HepG2 (cell line): ENCODE results near the gene HES1. TPM values are rescaled to one million over a fixed set of nuclear protein-coding genes. Genes with fewer than 3 reads are reported as not detected.

Experiments
- HIVEP1 ChIP-seq: sonication (generic); formaldehyde crosslinking; IDR thresholded peaks from 2 replicates; pipeline ENCODE4 v1.4.0; 2020; ENCODE audit warnings: mild to moderate bottlenecking, missing genetic modification reagents
- HNF1B ChIP-seq: sonication (generic); formaldehyde crosslinking; IDR thresholded peaks from 2 replicates; pipeline ENCODE4 v1.5.1; 2020; ENCODE audit warnings: mild to moderate bottlenecking, moderate library complexity, missing genetic modification reagents
- HOXA7 ChIP-seq: sonication (generic); formaldehyde crosslinking; IDR thresholded peaks from 2 replicates; pipeline ENCODE4 v1.8.1; 2022; ENCODE audit warnings: mild to moderate bottlenecking, missing genetic modification reagents, moderate library complexity
- HOXA9 ChIP-seq: sonication (generic); formaldehyde crosslinking; IDR thresholded peaks from 2 replicates; pipeline ENCODE4 v1.8.1; 2022; ENCODE audit warnings: missing genetic modification reagents, mild to moderate bottlenecking, moderate library complexity, borderline replicate concordance
- MXI1 ChIP-seq: IDR thresholded peaks from 3 replicates; pipeline ENCODE4 v1.6.1; 2012; ENCODE audit warnings: low read depth, low read length, inconsistent platforms, borderline replicate concordance
- NFKB2 ChIP-seq: sonication (generic); formaldehyde crosslinking; IDR thresholded peaks from 2 replicates; pipeline ENCODE4 v1.4.0; 2020; ENCODE audit warnings: missing genetic modification reagents, borderline replicate concordance
- NKX3-1 ChIP-seq: sonication (generic); formaldehyde crosslinking; IDR thresholded peaks from 2 replicates; pipeline ENCODE4 v1.5.0; 2020; ENCODE audit warnings: missing genetic modification reagents
- RXRA ChIP-seq: sonication (generic); formaldehyde crosslinking; IDR thresholded peaks from 2 replicates; pipeline ENCODE4 v1.5.1; 2020; ENCODE audit warnings: missing genetic modification reagents
- U2AF2 ChIP-seq: fragments of 200-400 bp; formaldehyde crosslinking; IDR thresholded peaks from 2 replicates; pipeline ENCODE4 v1.6.1; 2017; ENCODE audit warnings: low read depth, mild to moderate bottlenecking, low read length
- ZEB1 ChIP-seq: IDR thresholded peaks from 2 replicates; pipeline ENCODE4 v1.6.1; 2012; ENCODE audit warnings: mild to moderate bottlenecking, low read depth, inconsistent platforms; ENCODE audit not compliant: insufficient replicate concordance
- ZKSCAN1 ChIP-seq: fragments of 150-350 bp; IDR thresholded peaks from 2 replicates; pipeline ENCODE4 v1.6.1; 2014; ENCODE audit warnings: low read length
- ZMAT3 ChIP-seq: sonication (generic); formaldehyde crosslinking; conservative IDR thresholded peaks from 2 replicates; pipeline ENCODE4 v1.7.0; 2021; ENCODE audit warnings: missing genetic modification reagents
- ZNF331 ChIP-seq: sonication (generic); formaldehyde crosslinking; IDR thresholded peaks from 2 replicates; pipeline ENCODE4 v1.4.0; 2020; ENCODE audit warnings: missing genetic modification reagents
- ZNF350 ChIP-seq: sonication (generic); formaldehyde crosslinking; IDR thresholded peaks from 2 replicates; pipeline ENCODE4 v1.4.0; 2020; ENCODE audit warnings: mild to moderate bottlenecking, low read depth, missing genetic modification reagents, borderline replicate concordance
- ZNF451 ChIP-seq: sonication (generic); formaldehyde crosslinking; IDR thresholded peaks from 2 replicates; pipeline ENCODE4 v1.5.0; 2020; ENCODE audit warnings: mild to moderate bottlenecking, missing genetic modification reagents
- ZNF761 ChIP-seq: sonication (generic); formaldehyde crosslinking; conservative IDR thresholded peaks from 2 replicates; pipeline ENCODE4 v1.4.0; 2020; ENCODE audit warnings: mild to moderate bottlenecking, missing genetic modification reagents
- polyA plus RNA-seq, 8 experiments: library from polyadenylated mRNA; depleted of rRNA in 3 of 8; stranded (reverse) in 7 of 8; unstranded in 1 of 8; fragments of >200 nt; fragmentation: Illumina TruSeq in 4 of 8; extraction: Trizol in 4 of 8; gene quantifications; 2 replicates each; pipeline versions ENCODE4 v1.2.1 to v1.2.3, GENCODE V29; 2011 to 2016; ENCODE audit warnings: low read depth in 4 of 8, missing spikeins in 1 of 8, mixed read lengths in 1 of 8; ENCODE audit not compliant: insufficient read depth in 1 of 8
- total RNA-seq, 5 experiments: library from RNA; depleted of rRNA; stranded (reverse); fragments of >200 nt; fragmentation: Illumina TruSeq; extraction: Trizol; gene quantifications; 2 replicates each; pipeline ENCODE4 v1.2.3, GENCODE V29; 2016; ENCODE audit warnings: low read depth in 1 of 5
- TF ChIP-seq, protein P1 (sequence below): sonication (generic); formaldehyde crosslinking; IDR thresholded peaks from one replicate; pipeline ENCODE4 v1.5.1; 2020; ENCODE audit warnings: mild to moderate bottlenecking, missing genetic modification reagents; ENCODE audit errors: not compliant biosample characterization
- TF ChIP-seq, protein P2 (sequence below): IDR thresholded peaks from 2 replicates; pipeline ENCODE4 v1.6.1; 2016; ENCODE audit warnings: mild to moderate bottlenecking, missing biosample characterization, missing genetic modification reagents
- TF ChIP-seq, protein P3 (sequence below): conservative IDR thresholded peaks from 2 replicates; pipeline ENCODE4 v1.6.1; 2018; ENCODE audit warnings: missing genetic modification reagents

HES1 gene
- total and polyA plus RNA-seq, 2 of the 13 experiments (the other 11 are each of a cell fraction or from before 2014, with no cell fraction given): 15.4 to 19.8 TPM

DNA sequence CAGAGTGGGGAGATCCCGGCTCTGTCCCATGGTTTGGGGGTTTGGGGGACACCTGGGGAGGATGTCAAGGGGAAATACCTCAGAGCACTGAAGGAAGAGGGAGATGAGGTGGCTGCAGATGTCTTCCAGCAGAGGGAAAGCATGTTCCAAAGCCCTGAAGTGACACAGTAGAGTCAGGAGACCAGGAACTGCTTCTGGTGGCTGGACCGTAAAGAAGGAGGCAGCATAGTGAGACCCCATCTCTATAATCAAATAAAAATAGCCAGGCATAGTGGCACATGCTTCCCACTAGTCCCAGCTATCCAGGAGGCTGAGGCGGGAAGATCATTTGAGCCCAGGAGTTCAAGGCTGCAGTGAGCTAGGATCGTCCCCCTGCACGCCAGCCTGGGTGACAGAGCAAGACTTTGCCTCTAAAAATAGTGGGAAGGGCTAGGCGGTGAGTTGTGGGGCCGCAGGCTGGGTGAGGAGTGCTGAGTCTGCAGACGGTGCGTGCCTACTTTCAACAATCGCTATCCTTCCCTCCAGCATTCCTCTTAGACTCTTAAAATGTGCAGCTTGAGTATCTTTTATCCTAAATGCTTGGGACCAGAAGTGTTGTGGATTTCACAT, 26.2 kb downstream of the HES1 start (continued):
- TF ChIP-seq HNF1B (CRISPR knock-in tag) (no peak), ZMAT3 (CRISPR knock-in tag) (no peak), ZNF761 (CRISPR knock-in tag) (no peak), HOXA7 (CRISPR knock-in tag) (no peak), RXRA (no peak; the same call in 1 of the 2 replicates), HOXA9 (CRISPR knock-in tag) (no peak), MXI1 (no peak), U2AF2 (no peak), ZNF331 (CRISPR knock-in tag) (no peak), ZNF350 (CRISPR knock-in tag) (no peak), ZKSCAN1 (no peak), ZNF451 (CRISPR knock-in tag) (0 out of 2 replicates have a peak, but pooled peaks have one; percentile 53), NKX3-1 (CRISPR knock-in tag) (no peak), NFKB2 (CRISPR knock-in tag) (no peak), ZEB1 (no peak), HIVEP1 (CRISPR knock-in tag) (no peak)
- TF ChIP-seq, protein P1, sequence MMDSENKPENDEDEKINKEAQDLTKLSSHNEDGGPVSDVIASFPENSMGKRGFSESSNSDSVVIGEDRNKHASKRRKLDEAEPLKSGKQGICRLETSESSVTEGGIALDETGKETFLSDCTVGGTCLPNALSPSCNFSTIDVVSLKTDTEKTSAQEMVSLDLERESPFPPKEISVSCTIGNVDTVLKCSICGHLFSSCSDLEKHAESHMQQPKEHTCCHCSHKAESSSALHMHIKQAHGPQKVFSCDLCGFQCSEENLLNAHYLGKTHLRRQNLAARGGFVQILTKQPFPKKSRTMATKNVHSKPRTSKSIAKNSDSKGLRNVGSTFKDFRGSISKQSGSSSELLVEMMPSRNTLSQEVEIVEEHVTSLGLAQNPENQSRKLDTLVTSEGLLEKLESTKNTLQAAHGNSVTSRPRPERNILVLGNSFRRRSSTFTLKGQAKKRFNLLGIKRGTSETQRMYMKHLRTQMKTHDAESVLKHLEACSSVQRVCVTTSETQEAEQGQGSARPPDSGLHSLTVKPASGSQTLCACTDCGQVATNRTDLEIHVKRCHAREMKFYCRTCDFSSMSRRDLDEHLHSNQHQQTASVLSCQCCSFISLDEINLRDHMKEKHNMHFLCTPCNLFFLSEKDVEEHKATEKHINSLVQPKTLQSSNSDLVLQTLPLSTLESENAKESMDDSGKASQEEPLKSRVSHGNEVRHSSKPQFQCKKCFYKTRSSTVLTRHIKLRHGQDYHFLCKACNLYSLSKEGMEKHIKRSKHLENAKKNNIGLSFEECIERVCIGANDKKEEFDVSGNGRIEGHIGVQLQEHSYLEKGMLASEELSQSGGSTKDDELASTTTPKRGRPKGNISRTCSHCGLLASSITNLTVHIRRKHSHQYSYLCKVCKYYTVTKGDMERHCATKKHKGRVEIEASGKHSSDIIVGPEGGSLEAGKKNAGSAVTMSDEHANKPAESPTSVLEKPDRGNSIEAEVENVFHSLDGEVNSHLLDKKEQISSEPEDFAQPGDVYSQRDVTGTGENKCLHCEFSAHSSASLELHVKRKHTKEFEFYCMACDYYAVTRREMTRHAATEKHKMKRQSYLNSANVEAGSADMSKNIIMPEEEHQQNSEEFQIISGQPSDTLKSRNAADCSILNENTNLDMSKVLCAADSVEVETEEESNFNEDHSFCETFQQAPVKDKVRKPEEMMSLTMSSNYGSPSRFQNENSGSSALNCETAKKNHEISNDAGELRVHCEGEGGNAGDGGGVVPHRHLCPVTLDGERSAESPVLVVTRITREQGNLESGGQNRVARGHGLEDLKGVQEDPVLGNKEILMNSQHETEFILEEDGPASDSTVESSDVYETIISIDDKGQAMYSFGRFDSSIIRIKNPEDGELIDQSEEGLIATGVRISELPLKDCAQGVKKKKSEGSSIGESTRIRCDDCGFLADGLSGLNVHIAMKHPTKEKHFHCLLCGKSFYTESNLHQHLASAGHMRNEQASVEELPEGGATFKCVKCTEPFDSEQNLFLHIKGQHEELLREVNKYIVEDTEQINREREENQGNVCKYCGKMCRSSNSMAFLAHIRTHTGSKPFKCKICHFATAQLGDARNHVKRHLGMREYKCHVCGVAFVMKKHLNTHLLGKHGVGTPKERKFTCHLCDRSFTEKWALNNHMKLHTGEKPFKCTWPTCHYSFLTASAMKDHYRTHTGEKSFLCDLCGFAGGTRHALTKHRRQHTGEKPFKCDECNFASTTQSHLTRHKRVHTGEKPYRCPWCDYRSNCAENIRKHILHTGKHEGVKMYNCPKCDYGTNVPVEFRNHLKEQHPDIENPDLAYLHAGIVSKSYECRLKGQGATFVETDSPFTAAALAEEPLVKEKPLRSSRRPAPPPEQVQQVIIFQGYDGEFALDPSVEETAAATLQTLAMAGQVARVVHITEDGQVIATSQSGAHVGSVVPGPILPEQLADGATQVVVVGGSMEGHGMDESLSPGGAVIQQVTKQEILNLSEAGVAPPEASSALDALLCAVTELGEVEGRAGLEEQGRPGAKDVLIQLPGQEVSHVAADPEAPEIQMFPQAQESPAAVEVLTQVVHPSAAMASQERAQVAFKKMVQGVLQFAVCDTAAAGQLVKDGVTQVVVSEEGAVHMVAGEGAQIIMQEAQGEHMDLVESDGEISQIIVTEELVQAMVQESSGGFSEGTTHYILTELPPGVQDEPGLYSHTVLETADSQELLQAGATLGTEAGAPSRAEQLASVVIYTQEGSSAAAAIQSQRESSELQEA: no peak
- TF ChIP-seq, protein P2, sequence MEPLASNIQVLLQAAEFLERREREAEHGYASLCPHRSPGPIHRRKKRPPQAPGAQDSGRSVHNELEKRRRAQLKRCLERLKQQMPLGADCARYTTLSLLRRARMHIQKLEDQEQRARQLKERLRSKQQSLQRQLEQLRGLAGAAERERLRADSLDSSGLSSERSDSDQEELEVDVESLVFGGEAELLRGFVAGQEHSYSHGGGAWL (CRISPR knock-in tag): no peak
- TF ChIP-seq, protein P3, sequence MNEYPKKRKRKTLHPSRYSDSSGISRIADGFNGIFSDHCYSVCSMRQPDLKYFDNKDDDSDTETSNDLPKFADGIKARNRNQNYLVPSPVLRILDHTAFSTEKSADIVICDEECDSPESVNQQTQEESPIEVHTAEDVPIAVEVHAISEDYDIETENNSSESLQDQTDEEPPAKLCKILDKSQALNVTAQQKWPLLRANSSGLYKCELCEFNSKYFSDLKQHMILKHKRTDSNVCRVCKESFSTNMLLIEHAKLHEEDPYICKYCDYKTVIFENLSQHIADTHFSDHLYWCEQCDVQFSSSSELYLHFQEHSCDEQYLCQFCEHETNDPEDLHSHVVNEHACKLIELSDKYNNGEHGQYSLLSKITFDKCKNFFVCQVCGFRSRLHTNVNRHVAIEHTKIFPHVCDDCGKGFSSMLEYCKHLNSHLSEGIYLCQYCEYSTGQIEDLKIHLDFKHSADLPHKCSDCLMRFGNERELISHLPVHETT: no peak
